GM19324 (cell line): ENCODE data around the gene TRPV4.

Experiments
- ATAC-seq: cut with Tn5 transposase; IDR thresholded peaks from one replicate; pipeline ENCODE4 v1.9.1; 2021; ENCODE audit warnings: mild to moderate bottlenecking, moderate library complexity; ENCODE audit not compliant: unreplicated experiment, low FRiP score

Gene TRPV4

GRCh38 chr12:109829667-109830066 lies 3.5 kb downstream of the TRPV4 start:
- no peak for ATAC-seq

DNA sequence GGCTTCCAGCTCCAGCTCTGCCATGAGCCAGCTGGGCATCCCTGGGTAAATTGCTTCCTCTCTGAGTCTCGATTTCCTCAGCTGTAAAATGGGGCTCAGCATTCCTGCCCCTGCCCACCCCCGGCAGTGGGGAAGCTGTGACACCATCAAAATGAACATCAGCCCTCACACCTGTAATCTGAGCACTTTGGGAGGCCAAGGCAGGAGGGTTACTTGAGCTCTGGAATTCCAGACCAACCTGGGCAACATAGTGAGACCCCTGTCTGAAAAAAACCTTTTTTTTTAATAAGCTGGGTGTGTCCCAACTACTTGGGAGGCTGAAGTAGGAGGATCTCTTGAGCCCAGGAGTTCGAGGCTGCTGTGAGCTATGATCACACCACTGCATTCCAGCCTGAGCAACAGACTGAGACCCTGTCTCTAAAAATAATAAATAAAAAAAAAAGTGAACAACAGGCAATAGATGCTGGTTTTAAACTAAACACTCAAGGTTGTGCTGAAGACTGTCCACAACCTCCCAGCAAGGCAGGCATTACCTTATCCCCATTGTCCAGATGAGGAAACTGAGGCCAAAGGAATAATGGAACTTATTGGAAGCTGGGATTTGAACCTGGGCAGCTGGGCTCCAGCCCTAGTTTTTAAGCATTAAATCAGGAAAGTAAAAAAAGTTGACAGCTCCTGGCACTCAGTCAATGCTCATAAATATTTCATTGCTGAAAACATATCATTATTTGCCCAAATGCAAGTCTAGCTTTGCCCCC lies 4.3 kb downstream of the TRPV4 start:
- ATAC-seq, result no peak

DNA sequence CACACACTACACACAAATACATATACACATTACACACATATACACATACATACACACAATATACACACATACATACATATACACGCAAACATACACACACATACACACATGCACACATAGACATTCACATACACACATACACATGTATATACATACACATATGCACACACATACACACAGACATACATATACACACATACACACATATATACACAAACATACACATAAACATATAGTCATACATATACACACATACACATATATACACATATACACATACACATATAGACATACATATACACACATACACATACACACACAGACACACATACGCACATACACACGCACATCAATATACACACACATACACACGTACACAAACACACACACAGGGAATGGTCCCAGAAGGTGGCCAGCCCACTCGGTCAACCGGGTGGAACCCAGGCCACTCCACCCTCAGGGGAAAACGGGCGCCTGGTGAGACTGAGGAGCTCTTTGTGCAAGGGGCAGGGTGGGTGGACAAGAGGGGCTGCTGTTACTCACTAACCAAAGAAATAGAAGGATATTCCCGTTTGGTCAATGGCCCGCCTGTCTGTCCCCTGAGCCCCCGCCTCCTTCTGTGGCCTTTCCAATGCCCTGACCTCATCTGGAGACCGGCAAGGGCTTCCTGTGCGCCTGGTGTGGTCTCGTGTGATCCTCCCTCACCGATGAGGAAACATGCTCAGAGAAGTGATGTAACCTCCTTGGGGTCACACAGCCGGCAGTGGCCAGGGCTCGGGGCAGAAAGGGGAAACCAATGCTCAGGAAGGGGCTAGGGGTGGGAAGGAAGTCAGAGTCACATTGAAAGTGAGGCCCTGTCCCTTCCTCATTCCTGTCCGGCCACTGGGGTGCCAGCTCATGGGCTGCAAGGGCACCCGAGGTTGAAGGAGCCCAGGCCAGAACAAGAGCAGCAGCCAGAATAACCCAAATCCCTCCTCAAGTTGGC lies 5.3 kb downstream of the TRPV4 start:
- ATAC-seq, result no peak

GRCh38 chr12:109827080-109827479 lies 6.1 kb downstream of the TRPV4 start:
- ATAC-seq, result no peak

GRCh38 chr12:109824731-109825130 lies 8.5 kb downstream of the TRPV4 start:
- no peak for ATAC-seq

DNA sequence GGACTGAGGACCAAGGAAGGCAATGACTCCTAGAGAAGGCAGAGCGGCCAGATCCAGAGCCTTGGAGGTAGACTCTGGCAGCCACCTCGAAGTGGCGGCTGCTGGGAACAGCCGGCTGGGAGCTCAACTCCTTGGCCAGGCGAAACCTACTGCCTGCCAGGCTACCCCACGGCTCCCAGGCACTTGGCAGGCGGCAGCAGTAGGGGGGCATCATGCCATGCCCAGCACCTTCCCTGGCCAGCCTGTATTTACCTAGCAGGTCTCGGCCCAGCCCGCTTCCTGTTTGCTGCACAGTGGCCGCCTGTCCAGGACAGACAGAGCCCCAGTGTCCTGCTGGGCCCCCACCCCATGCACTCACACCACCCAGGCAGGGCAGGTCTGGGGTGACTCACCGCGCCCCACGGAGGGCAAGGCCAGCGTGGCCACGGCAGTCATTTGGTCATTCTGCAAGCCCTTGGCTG lies 10.2 kb downstream of the TRPV4 start:
- ATAC-seq, result no peak

GRCh38 chr12:109822416-109822815 lies 10.8 kb downstream of the TRPV4 start:
- ATAC-seq, result no peak

- no peak for ATAC-seq
Observed at GRCh38 chr12:109821968-109822367, 11.2 kb downstream of the TRPV4 start.

DNA sequence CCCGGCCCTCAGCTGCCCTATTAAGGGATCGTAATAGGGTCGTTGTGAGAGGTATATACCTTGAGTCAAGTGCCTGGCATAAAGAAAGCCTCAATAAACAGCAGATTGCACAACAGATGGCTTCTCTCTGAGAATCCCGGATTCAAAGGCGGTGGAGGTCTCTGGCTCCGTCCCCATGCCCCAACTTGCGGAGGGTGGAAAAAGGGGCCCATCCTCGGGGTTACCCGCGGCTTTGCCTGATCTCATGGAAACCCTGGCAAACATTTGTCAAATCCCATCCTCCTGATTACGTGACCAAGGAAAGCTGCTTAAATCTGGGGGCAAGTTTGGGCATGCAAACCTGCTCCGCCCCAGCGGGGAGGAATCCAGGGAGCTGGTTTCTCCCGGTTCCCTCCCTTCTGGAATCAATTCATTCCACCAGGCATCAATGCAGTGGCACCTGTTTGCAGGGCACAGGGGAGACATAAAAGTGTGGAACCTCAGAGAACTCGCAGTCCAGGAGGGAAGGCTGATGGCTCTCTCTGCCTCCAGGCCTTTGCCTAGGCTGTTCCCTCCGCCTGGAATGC lies 12.3 kb downstream of the TRPV4 start:
- no peak for ATAC-seq

- ATAC-seq, result no peak
Observed at GRCh38 chr12:109818905-109819500, 14.2 kb downstream of the TRPV4 start.

DNA sequence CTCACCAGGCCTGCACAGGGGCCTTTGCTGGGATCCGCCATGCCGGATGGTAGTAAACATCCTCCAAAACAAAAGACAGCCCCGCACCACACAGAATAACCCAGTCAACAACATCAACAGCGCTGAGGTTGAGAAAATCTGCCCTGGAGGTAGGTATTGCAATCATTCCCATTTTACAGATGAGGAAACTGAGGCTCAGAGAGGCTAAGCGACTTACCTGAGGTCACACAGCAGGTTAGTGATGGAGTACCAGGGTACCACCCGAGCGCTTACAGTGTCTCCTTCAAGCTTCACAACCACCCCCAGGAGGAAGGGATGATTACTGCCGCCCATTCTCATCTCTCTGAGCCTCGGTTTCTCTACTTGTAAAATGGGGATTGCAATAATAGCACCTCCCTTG lies 14.9 kb downstream of the TRPV4 start:
- ATAC-seq, result no peak

GRCh38 chr12:109817627-109818231 lies 15.5 kb downstream of the TRPV4 start:
- no peak for ATAC-seq

GRCh38 chr12:109816870-109817269 lies 16.3 kb downstream of the TRPV4 start:
- no peak for ATAC-seq

GRCh38 chr12:109815757-109816617 lies 17.2 kb downstream of the TRPV4 start:
- ATAC-seq, result no peak

- ATAC-seq, result no peak
Observed at GRCh38 chr12:109815225-109815624, 18.0 kb downstream of the TRPV4 start.

DNA sequence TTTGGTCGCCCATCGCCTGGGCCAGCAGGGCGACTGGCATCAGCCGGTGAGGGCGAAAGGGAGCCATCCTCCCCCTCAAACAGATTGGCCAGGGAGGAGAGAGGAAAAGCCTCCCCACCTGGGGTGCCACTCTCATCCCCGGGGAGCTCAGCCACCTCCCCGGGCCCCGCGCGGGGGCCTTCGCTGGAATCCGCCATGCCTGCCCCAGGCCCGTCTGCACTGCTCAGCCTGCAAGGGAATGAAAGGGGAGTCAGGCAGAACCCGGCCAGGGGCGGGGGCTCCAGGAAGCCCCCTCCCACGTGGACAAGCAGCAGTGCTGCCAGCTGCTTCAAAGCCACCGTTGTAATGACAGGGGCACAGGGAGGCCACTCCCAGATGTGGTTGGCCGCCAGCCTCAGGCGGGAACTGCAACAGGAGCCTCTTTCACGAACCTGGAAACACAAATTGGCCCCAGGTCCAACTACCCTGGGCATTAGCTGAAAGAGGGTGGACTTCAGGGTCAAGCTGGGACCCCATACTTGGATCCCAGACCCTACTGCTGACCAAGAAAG lies 18.5 kb downstream of the TRPV4 start:
- no peak for ATAC-seq

- no peak for ATAC-seq
Observed at GRCh38 chr12:109813810-109814416, 19.3 kb downstream of the TRPV4 start.

DNA sequence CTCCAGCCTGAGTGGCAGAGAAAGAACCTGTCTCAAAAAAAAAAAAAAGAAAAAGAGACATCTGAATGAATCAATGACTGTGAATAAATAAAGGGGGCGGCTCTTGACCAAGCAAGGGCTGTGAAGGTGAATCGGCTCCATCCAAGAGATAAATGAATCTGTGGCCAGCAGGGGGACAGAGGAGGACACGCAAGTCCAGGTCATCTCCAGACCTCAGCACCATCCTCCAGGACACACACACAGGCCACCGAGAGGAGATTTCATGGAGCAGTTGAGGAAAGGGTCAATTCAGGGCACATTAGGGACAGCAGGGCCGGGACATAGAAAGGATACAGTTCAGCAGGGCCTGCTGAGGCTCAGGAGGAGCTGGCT lies 21.6 kb downstream of the TRPV4 start:
- ATAC-seq, result no peak
